Fibroblast of villous mesenchyme (primary cell): ENCODE results near the gene PCBP3. TPM values are rescaled to one million over a fixed set of nuclear protein-coding genes. Genes with fewer than 3 reads are reported as not detected.

ENCODE experiments used
- DNase-seq: peaks from one replicate; pipeline ENCODE4 v3.0.0-alpha.2; 2010; ENCODE audit warnings: low read depth
- H3K4me3 ChIP-seq: 2 replicates; pipeline ENCODE4 v1.5.1; 2011; ENCODE audit warnings: low read depth, mild to moderate bottlenecking, low read length
- CTCF ChIP-seq: IDR thresholded peaks from 2 replicates; pipeline ENCODE4 v1.5.1; 2012; ENCODE audit warnings: low read depth, mild to moderate bottlenecking, low read length; ENCODE audit not compliant: insufficient read depth
- total RNA-seq: library from RNA; depleted of rRNA; stranded (reverse); fragments of >200 nt; gene quantifications from 2 replicates; pipeline ENCODE4 v1.2.3, GENCODE V29; 2012

PCBP3 gene
- total RNA-seq, 1 donor = 1.3 TPM

- no peak for DNase-seq
- no peak overlapping the region for H3K4me3 ChIP-seq
- TF ChIP-seq CTCF = no peak
These were observed 5.6 kb upstream of the PCBP3 start for GRCh38 chr21:45637883-45638282.

- H3K4me3 ChIP-seq = no peak overlapping the region
- TF ChIP-seq CTCF = no peak
- no peak for DNase-seq
These were observed 4.8 kb upstream of the PCBP3 start for GRCh38 chr21:45638707-45639106.

- no peak for DNase-seq
- TF ChIP-seq CTCF = no peak
These were observed 4.1 kb upstream of the PCBP3 start for GRCh38 chr21:45639206-45640000.

GRCh38 chr21:45640001-45640887, 3.3 kb upstream of the PCBP3 start:
- no peak overlapping the region for H3K4me3 ChIP-seq
- no peak for TF ChIP-seq CTCF
- no peak for DNase-seq

More at GRCh38 chr21:45639206-45640000, 4.1 kb upstream of the PCBP3 start:
- no peak overlapping the region for H3K4me3 ChIP-seq

- TF ChIP-seq CTCF = peak; percentile 38
- H3K4me3 ChIP-seq = no peak overlapping the region
- peak; percentile 71 for DNase-seq
These were observed 2.5 kb upstream of the PCBP3 start for GRCh38 chr21:45640888-45641479.

GRCh38 chr21:45641480-45642035, 2.0 kb upstream of the PCBP3 start:
- no peak for DNase-seq
- no peak for TF ChIP-seq CTCF
- H3K4me3 ChIP-seq = no peak overlapping the region
